ENCODE data around the gene SNX25. TPM values are rescaled to one million over a fixed set of nuclear protein-coding genes. Genes with fewer than 3 reads are reported as not detected.
"Not testable (repeated sequence)": the region's sequence is repeated elsewhere in the genome, so short reads cannot be mapped to it uniquely, and the experiment has no call there.

SNX25 gene
- total RNA-seq, 2 donors from 2014 or later, result 20.6 to 30.6 TPM

DNA sequence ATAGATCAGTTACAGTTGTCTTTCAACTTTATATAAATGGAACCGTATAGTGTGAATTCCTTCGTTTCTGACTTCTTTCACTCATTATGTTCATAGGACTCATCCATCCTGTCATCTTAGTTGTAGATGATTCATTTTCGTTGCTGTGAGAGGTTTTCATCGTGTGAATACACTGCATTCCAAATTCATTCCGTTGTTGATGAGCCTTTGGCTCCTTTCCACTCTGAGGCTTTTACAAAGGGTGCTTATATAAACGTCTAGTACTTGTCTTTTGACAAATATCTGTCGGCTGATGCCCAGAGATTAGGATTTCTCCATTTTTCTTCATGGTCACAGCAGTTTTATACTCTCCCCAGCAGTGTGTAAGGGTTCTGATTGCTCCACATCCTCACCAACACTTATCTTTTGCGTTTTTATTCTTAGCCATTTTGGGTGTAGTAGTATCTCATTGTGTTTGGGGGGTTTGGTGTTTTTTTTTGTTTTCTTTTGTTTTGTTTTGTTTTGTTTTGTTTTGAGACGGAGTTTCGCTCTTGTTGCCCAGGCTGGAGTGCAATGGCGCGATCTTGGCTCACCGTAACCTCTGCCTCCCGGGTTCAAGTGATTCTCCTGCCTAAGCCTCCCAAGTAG, 137.7 kb downstream of the SNX25 start:
- no peak for DNase-seq (ENCODE audit: low spot score)
- Mint-ChIP-seq H3K9me3 (no peaks in the 10 kb centered on the region), H3K27ac (no peak overlapping the region), H3K27me3 (no peaks in the 10 kb centered on the region), H3K4me3 (no peak overlapping the region), H3K4me1 (ENCODE audit: low read depth in 2 of 2) (peaks cover 15 to 28% of the 10 kb centered on the region in 2 donors), H3K36me3 (peaks cover 29% of the 10 kb centered on the region)
- no peak for ATAC-seq

DNA sequence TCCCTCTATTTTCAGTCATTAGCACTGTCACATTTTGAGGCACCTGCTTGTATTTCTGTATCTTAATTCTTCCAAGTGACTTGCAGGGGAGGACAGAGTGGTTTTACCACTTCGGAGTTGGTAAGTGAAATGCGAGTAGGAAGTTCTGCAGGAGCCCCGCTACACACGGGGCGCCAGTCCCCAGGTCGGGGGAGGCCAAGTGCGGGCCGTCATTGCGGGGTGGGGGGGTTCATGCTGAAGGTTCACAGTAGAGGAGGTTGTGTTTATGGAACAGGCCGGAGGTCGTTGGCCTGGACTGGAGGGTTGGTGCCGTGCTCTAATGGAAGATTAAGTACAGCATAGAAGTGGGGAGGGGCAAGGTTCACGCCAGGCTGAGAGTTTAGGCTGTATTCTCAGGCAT, 142.3 kb downstream of the SNX25 start:
- no peaks in the 10 kb centered on the region for H3K9me3 Mint-ChIP-seq
- H3K4me3 Mint-ChIP-seq, result no peak overlapping the region
- H3K27ac Mint-ChIP-seq, result no peak overlapping the region
- ATAC-seq (no peak), DNase-seq (ENCODE audit: low spot score) (no peak)
- H3K4me1 Mint-ChIP-seq (ENCODE audit: low read depth in 2 of 2), result peaks cover 0 to 4% of the 10 kb centered on the region in 2 donors
- H3K27me3 Mint-ChIP-seq, result no peaks in the 10 kb centered on the region
- H3K36me3 Mint-ChIP-seq, result peaks cover 30% of the 10 kb centered on the region

DNA sequence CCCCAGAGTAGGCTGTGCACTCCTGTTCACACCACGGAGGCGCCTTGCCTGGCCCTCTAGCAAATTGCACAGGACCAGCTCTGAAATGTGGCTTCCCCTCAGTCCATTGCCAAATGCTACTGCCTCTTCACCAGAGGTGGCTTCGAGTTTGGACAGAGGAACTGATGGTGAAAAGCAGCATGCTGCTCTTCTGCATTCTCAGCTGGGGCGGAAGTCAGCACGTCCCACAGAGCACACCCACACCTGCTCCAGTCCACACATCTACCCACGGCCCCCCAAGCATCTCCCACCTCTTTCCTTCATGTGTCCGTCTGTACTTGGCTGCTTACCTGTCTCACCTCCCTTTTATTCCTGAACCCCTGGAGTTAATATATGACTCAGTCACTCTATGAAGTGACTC, 142.8 kb downstream of the SNX25 start:
- Mint-ChIP-seq H3K27ac (no peak overlapping the region), H3K4me1 (ENCODE audit: low read depth in 2 of 2) (peaks cover 0 to 4% of the 10 kb centered on the region in 2 donors), H3K9me3 (no peaks in the 10 kb centered on the region), H3K27me3 (no peaks in the 10 kb centered on the region), H3K4me3 (no peak overlapping the region), H3K36me3 (peaks cover 25% of the 10 kb centered on the region)
- no peak for ATAC-seq
- no peak for DNase-seq (ENCODE audit: low spot score)

DNA sequence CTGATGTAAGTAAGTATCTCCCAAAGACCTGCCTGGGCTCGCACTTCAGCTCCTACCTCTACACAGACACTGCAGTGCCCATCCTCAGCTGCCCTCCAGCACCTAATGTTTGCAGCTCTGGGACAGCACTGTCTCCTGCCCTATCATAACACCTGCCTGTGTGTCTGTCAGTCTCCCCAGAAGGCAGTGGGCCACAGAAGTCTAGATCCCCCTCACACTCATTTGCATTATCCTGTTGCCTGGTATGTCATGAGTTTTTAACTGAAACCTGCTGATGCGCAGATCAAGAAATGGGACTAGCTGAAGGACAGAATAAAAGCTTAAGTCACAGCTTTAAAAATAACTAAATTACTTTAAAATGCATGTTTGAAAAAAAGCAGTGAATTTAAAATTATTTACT, 143.3 kb downstream of the SNX25 start:
- Mint-ChIP-seq H3K27me3 (no peaks in the 10 kb centered on the region), H3K4me1 (ENCODE audit: low read depth in 2 of 2) (peaks cover 0 to 4% of the 10 kb centered on the region in 2 donors), H3K27ac (no peak overlapping the region), H3K9me3 (no peaks in the 10 kb centered on the region), H3K36me3 (peaks cover 21% of the 10 kb centered on the region), H3K4me3 (no peak overlapping the region)
- DNase-seq (ENCODE audit: low spot score) (no peak), ATAC-seq (no peak)

DNA sequence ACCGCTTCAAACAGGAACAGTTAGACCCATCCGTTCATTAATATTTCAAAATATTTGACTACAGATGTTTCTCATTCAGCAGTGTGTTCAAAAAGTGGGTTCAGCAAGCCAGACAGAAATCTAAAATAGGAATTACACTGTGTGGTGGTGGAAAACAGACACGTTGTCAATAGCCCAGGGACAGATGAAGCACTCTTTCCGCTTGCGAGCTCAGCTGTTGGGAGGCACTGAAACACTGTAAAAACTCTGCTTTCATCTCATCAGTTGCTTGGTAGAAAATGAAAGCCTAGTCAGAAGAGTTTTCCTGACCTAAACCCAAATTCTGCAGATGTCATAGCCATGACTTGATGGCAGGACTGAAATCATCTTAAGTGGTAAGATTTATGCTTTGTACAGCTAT, 147.8 kb downstream of the SNX25 start:
- H3K4me1 Mint-ChIP-seq (ENCODE audit: low read depth in 2 of 2), result peaks cover 0 to 4% of the 10 kb centered on the region in 2 donors
- H3K4me3 Mint-ChIP-seq, result no peak overlapping the region
- no peak for ATAC-seq
- no peaks in the 10 kb centered on the region for H3K9me3 Mint-ChIP-seq
- H3K27ac Mint-ChIP-seq, result no peak overlapping the region
- peaks cover 5% of the 10 kb centered on the region for H3K36me3 Mint-ChIP-seq
- DNase-seq (ENCODE audit: low spot score), result no peak
- no peaks in the 10 kb centered on the region for H3K27me3 Mint-ChIP-seq

DNA sequence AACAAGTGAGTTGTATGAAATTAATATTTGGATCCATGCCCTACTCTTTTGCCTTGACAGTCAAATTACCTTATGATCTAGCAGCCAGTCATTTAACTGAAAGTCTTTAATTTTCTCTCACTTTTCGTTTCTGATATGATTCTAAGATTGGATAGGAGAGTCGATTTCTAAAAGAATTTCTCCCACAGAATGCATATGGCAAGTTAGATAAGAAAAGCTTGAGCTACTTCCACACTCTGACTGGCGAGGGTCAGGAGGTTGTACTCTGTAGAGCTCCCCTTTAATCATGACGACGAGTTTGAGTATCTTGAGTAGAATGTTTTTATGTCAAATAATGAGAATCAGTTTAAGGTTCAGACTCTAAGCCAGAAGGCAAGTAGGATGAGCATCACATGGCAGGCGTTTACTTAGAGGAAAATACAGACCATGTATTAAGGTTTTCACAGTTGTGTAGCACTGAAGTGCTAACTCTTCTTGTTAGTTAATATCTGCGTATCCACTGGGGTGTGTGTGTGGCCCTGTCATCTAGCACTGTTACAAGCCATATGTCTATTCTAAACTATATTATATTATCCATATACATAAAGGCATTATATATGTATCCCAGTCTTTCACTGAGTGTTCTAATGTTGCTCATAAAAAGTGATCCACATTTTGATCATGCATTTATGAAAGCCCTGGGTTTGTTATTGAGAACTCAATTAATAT, 148.5 kb downstream of the SNX25 start:
- no peak overlapping the region for H3K27ac Mint-ChIP-seq
- ATAC-seq, result no peak
- no peak for DNase-seq (ENCODE audit: low spot score)
- no peaks in the 10 kb centered on the region for H3K36me3 Mint-ChIP-seq
- H3K9me3 Mint-ChIP-seq, result no peaks in the 10 kb centered on the region
- H3K4me1 Mint-ChIP-seq (ENCODE audit: low read depth in 2 of 2), result no peaks in the 10 kb centered on the region
- no peaks in the 10 kb centered on the region for H3K27me3 Mint-ChIP-seq
- no peak overlapping the region for H3K4me3 Mint-ChIP-seq

DNA sequence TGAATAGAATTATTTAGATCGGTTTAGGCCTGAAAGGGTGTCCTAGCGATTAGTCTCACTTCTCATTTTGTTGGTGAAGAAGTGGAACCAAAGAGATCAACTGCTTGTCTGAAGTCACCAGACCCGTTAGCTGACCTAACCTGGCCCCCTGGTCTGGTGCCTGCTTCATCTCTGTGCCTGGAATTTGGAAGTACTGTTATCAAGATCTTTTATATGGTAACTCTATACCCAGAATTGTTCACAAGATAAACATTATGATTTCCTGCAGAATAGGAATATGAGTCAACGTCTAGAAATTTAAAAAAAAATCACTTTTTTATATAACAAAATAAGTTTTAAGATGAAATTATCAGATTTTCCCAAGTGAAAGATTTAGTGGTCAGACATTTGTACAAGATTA, 149.1 kb downstream of the SNX25 start:
- Mint-ChIP-seq H3K27ac (no peak overlapping the region), H3K27me3 (no peaks in the 10 kb centered on the region), H3K4me1 (ENCODE audit: low read depth in 2 of 2) (no peaks in the 10 kb centered on the region), H3K36me3 (no peaks in the 10 kb centered on the region), H3K4me3 (no peak overlapping the region), H3K9me3 (no peaks in the 10 kb centered on the region)
- DNase-seq (ENCODE audit: low spot score) (no peak), ATAC-seq (no peak)

DNA sequence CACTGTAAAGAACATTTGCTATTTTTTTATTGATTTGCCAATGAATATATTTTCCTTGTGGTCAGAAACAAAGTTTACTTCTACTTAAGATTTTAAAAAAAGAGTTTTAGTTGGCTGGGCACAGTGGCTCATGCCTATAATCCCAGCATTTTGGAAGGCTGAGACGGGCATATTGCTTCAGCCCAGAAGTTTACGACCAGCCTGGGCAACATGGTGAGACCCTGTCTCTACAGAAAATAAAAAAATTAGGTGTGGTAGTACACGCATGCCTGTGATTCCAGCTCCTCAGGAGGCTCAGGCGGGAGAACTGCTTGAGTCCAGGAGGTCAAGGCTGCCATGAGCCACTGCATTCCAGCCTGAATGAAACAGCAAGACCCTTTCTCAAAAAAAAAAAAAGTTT, 149.6 kb downstream of the SNX25 start:
- Mint-ChIP-seq H3K4me3 (no peak overlapping the region), H3K36me3 (no peaks in the 10 kb centered on the region), H3K4me1 (ENCODE audit: low read depth in 2 of 2) (no peaks in the 10 kb centered on the region), H3K27me3 (no peaks in the 10 kb centered on the region), H3K27ac (no peak overlapping the region), H3K9me3 (no peaks in the 10 kb centered on the region)
- no peak for DNase-seq (ENCODE audit: low spot score)
- ATAC-seq, result no peak

DNA sequence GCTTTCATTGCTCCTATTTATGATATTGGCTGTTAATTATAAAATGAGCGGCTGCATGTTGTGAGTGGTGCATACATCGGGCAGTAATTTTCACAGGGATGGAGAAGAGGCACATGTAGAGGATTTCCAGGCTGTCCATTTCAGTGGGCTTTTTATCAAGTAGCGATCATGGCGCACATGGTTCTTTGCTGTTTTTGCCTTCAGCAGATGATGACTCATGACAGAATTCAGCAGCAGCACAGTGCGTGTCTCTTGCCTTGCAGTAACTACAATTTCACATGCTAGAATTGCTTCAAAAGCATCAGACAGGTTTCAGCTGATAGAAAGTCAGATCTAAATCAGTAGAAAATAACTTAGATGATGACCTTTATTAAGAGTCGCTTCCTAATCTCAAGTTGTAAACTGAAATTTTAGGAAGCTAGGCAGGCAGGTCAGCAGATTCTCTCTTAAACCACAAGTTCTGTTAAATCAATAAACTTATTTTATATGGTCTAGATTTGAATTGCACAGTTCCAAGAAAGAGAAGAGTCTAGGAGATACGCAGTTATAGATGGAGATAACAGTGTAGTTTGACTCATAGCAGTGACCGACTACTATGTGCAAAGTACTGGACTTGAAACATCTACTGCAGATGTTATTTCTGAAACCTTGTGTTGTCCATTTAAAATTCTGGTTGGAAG, 150.5 kb downstream of the SNX25 start:
- no peaks in the 10 kb centered on the region for H3K27me3 Mint-ChIP-seq
- H3K9me3 Mint-ChIP-seq, result no peaks in the 10 kb centered on the region
- DNase-seq (ENCODE audit: low spot score) (no peak), ATAC-seq (no peak)
- H3K4me1 Mint-ChIP-seq (ENCODE audit: low read depth in 2 of 2), result no peaks in the 10 kb centered on the region
- no peaks in the 10 kb centered on the region for H3K36me3 Mint-ChIP-seq
- no peak overlapping the region for H3K4me3 Mint-ChIP-seq
- no peak overlapping the region for H3K27ac Mint-ChIP-seq

DNA sequence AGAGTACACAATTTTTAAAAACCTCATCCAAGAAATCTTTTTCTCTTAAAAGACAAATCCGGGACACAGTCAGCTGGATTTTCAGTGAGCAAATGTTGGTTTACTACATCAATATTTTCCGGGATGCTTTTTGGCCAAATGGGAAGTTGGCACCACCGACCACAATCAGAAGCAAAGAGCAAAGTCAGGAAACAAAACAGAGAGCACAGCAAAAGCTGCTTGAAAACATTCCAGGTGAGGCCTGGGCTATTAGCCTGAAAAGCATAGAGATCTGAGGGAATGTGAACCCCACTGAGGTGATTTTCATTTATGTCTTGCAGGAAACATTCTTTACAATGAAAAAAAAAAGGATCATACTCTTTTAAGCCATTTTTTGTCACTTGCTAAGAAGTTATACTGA, 152.5 kb downstream of the SNX25 start:
- H3K27ac Mint-ChIP-seq, result no peak overlapping the region
- no peaks in the 10 kb centered on the region for H3K4me1 Mint-ChIP-seq (ENCODE audit: low read depth in 2 of 2)
- H3K27me3 Mint-ChIP-seq, result no peaks in the 10 kb centered on the region
- H3K4me3 Mint-ChIP-seq, result no peak overlapping the region
- DNase-seq (ENCODE audit: low spot score), result no peak
- H3K9me3 Mint-ChIP-seq, result no peaks in the 10 kb centered on the region
- ATAC-seq, result no peak
- no peaks in the 10 kb centered on the region for H3K36me3 Mint-ChIP-seq

DNA sequence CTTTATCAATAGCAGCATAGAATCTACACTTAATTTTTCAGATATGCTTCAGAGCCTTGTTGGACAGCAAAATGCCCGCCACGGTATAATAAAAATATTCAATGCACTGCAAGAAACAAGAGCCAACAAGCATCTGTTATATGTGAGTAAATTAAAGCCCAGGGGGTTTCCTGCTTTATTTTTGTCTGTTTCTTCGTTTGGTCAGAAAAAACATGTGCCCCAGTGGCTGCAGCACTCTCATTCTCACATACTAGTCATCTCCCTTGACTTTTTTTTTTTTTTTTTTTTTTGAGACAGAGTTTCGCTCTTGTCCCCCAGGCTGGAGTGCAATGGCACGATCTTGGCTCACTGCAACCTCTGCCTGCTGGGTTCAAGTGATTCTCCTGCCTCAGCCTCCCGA, 153.2 kb downstream of the SNX25 start:
- H3K9me3 Mint-ChIP-seq, H3K27ac Mint-ChIP-seq: not testable (repeated sequence)

DNA sequence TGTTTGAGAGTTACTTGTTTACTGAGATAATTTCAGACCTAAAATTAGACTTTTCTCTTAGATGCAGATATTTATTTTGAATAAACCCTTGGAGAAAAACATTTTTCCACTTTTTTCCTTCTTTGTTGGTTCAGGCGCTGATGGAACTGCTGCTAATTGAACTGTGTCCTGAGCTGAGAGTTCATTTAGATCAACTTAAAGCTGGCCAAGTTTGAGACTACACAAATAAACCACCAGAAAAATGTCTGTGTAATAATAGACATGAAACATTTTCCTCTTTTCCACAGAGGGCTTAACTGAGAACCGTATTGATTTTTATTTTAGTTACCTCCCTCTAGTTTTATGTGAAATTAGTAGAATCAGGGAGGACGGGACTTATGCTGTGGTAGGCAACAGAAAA, 153.9 kb downstream of the SNX25 start:
- no peak for ATAC-seq
- no peaks in the 10 kb centered on the region for H3K36me3 Mint-ChIP-seq
- no peak for DNase-seq (ENCODE audit: low spot score)
- H3K27ac Mint-ChIP-seq, result no peak overlapping the region
- no peak overlapping the region for H3K4me3 Mint-ChIP-seq
- no peaks in the 10 kb centered on the region for H3K4me1 Mint-ChIP-seq (ENCODE audit: low read depth in 2 of 2)
- H3K9me3 Mint-ChIP-seq, result no peaks in the 10 kb centered on the region
- no peaks in the 10 kb centered on the region for H3K27me3 Mint-ChIP-seq

More for the DNA sequence above, 153.2 kb downstream of the SNX25 start:
- H3K4me3 Mint-ChIP-seq; H3K36me3 Mint-ChIP-seq; H3K4me1 Mint-ChIP-seq (ENCODE audit: low read depth in 2 of 2); H3K27me3 Mint-ChIP-seq; DNase-seq (ENCODE audit: low spot score); ATAC-seq: not testable (repeated sequence)

DNA sequence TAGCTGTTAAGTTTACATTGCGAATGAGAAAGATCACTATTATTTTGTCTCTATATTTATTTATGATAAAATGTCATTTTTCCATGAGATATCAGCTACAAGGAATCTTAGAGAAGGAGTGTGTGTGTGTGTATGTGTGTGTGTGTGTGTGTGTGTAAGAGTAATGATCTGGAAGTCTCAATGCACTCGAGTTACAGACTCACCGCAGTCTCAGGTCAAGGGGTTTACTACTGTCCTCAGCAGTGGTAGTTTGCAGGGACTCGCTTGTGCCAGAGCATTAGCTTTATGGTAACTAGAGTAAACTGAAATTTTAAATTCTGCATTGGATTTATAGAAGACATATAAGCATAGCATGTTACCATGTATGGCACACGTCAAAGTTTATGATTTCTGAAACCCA, 155.5 kb downstream of the SNX25 start:
- Mint-ChIP-seq H3K27ac (no peak overlapping the region), H3K4me3 (no peak overlapping the region), H3K36me3 (no peaks in the 10 kb centered on the region), H3K4me1 (ENCODE audit: low read depth in 2 of 2) (no peaks in the 10 kb centered on the region), H3K9me3 (no peaks in the 10 kb centered on the region), H3K27me3 (no peaks in the 10 kb centered on the region)
- no peak for ATAC-seq
- no peak for DNase-seq (ENCODE audit: low spot score)

DNA sequence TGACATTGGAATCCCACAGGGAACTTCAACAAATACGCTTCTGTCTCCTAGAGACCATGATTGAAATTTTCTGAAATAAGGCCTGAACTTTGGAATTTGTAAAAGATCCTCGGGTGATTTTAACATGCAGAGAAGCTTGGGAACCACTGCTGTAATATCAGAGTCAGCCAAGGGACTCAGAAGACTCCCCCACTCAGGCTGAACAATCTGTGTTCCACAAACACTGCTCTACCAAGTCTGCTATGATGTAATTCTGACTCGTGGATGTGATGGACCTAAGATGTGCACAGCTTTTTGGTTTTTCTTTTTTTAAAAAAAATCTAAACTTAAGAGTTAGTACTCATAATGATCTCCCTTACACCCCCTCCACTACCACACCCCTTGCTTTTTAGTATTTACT, 160.3 kb downstream of the SNX25 start:
- ATAC-seq (no peak), DNase-seq (ENCODE audit: low spot score) (no peak)
- Mint-ChIP-seq H3K9me3 (no peaks in the 10 kb centered on the region), H3K27me3 (no peaks in the 10 kb centered on the region), H3K4me3 (no peak overlapping the region), H3K36me3 (no peaks in the 10 kb centered on the region), H3K27ac (no peak overlapping the region), H3K4me1 (ENCODE audit: low read depth in 2 of 2) (peaks cover 0 to 3% of the 10 kb centered on the region in 2 donors)
